WTC11 (cell line): Measurements from ENCODE around the gene ANKRD33. TPM values are rescaled to one million over a fixed set of nuclear protein-coding genes. Genes with fewer than 3 reads are reported as not detected.

Experiments
- ATAC-seq: fragments of 200-7000 bp; cut with Tn5 transposase; 2 replicates; pipeline ENCODE4 v1.10.0; 2021; ENCODE audit warnings: mild to moderate bottlenecking, moderate library complexity
- CTCF ChIA-PET: fragments of 300-600 bp; sonication (Branson Sonifier 250); formaldehyde crosslinking; loops from one replicate; lab custom pipeline; 2021; ENCODE audit warnings: antibody characterized with exemption; lab: Charles Lee
- POLR2A ChIA-PET: fragments of 350-600 bp; sonication (Branson Sonifier 250); formaldehyde crosslinking; loops from one replicate; lab custom pipeline; 2021; ENCODE audit warnings: antibody characterized with exemption; lab: Charles Lee
- DNase-seq: peaks from one replicate; pipeline ENCODE4 v3.0.0; 2021; ENCODE audit warnings: low spot score
- H3K27ac Mint-ChIP-seq: 2 replicates; pipeline ENCODE4 v1.8.0; 2021; ENCODE audit warnings: mixed read lengths
- H3K27me3 Mint-ChIP-seq: 2 replicates; pipeline ENCODE4 v1.8.0; 2021; ENCODE audit warnings: low read depth, mild to moderate bottlenecking, moderate library complexity, mixed read lengths
- H3K36me3 Mint-ChIP-seq: 2 replicates; pipeline ENCODE4 v1.8.0; 2021; ENCODE audit warnings: mixed read lengths
- H3K4me1 Mint-ChIP-seq: 2 replicates; pipeline ENCODE4 v1.8.0; 2022; ENCODE audit warnings: mixed read lengths
- H3K4me3 Mint-ChIP-seq: 2 replicates; pipeline ENCODE4 v1.8.0; 2021; ENCODE audit warnings: mild to moderate bottlenecking, moderate library complexity, mixed read lengths
- H3K9me3 Mint-ChIP-seq: 2 replicates; pipeline ENCODE4 v1.8.0; 2021; ENCODE audit warnings: mixed read lengths
- AR ChIP-seq: fragments of 250-450 bp; sonication (Bioruptor Pico); IDR thresholded peaks from 2 replicates; pipeline ENCODE4 v1.9.0; 2021; ENCODE audit warnings: mild to moderate bottlenecking
- CREM ChIP-seq: sonication (generic); formaldehyde crosslinking; IDR thresholded peaks from 2 replicates; pipeline ENCODE4 v1.8.1; 2022; ENCODE audit warnings: mild to moderate bottlenecking, missing genetic modification reagents, moderate library complexity
- E2F4 ChIP-seq: sonication (generic); formaldehyde crosslinking; IDR thresholded peaks from 2 replicates; pipeline ENCODE4 v1.8.1; 2022; ENCODE audit warnings: low read depth, mild to moderate bottlenecking, moderate library complexity, missing genetic modification reagents, borderline replicate concordance
- ELF4 ChIP-seq: sonication (generic); formaldehyde crosslinking; IDR thresholded peaks from 2 replicates; pipeline ENCODE4 v1.8.1; 2022; ENCODE audit warnings: low read depth, mild to moderate bottlenecking, moderate library complexity, missing genetic modification reagents
- HMGA2 ChIP-seq: fragments of 250-450 bp; sonication (Bioruptor Pico); IDR thresholded peaks from 2 replicates; pipeline ENCODE4 v1.4.0; 2021; ENCODE audit warnings: mild to moderate bottlenecking, moderate library complexity
- IRF2 ChIP-seq: sonication (generic); formaldehyde crosslinking; IDR thresholded peaks from 2 replicates; pipeline ENCODE4 v1.8.0; 2022; ENCODE audit warnings: low read depth, missing genetic modification reagents, borderline replicate concordance
- JAZF1 ChIP-seq: fragments of 250-450 bp; sonication (Bioruptor Pico); IDR thresholded peaks from 2 replicates; pipeline ENCODE4 v1.9.0; 2021; ENCODE audit warnings: moderate library complexity, mild to moderate bottlenecking, inconsistent platforms
- MAX ChIP-seq: sonication (generic); formaldehyde crosslinking; IDR thresholded peaks from 2 replicates; pipeline ENCODE4 v1.8.0; 2022; ENCODE audit warnings: mild to moderate bottlenecking, missing genetic modification reagents
- NFE2L1 ChIP-seq: sonication (generic); formaldehyde crosslinking; IDR thresholded peaks from 2 replicates; pipeline ENCODE4 v1.8.1; 2023; ENCODE audit warnings: missing genetic modification reagents
- NFYB ChIP-seq: sonication (generic); formaldehyde crosslinking; conservative IDR thresholded peaks from 2 replicates; pipeline ENCODE4 v1.8.0; 2022; ENCODE audit warnings: low read depth, missing genetic modification reagents
- NR2C2 ChIP-seq: sonication (generic); formaldehyde crosslinking; IDR thresholded peaks from 2 replicates; pipeline ENCODE4 v1.8.0; 2022; ENCODE audit warnings: mild to moderate bottlenecking, missing genetic modification reagents
- NR3C1 ChIP-seq: sonication (generic); formaldehyde crosslinking; conservative IDR thresholded peaks from 2 replicates; pipeline ENCODE4 v1.8.1; 2023; ENCODE audit warnings: low read depth, mild to moderate bottlenecking, missing genetic modification reagents
- PRRX2 ChIP-seq: fragments of 250-450 bp; sonication (Bioruptor Pico); IDR thresholded peaks from 2 replicates; pipeline ENCODE4 v1.8.0; 2021; ENCODE audit warnings: mild to moderate bottlenecking
- SMAD3 ChIP-seq: sonication (generic); formaldehyde crosslinking; IDR thresholded peaks from 2 replicates; pipeline ENCODE4 v1.8.0; 2022; ENCODE audit warnings: missing genetic modification reagents, mild to moderate bottlenecking, borderline replicate concordance
- SMAD4 ChIP-seq: sonication (generic); formaldehyde crosslinking; IDR thresholded peaks from 2 replicates; pipeline ENCODE4 v1.8.0; 2022; ENCODE audit warnings: mild to moderate bottlenecking, missing genetic modification reagents
- TP53 ChIP-seq: sonication (generic); formaldehyde crosslinking; IDR thresholded peaks from 2 replicates; pipeline ENCODE4 v1.8.1; 2023; ENCODE audit warnings: mild to moderate bottlenecking, missing genetic modification reagents
- ZBTB43 ChIP-seq: sonication (generic); formaldehyde crosslinking; IDR thresholded peaks from 2 replicates; pipeline ENCODE4 v1.8.1; 2023; ENCODE audit warnings: mild to moderate bottlenecking, missing genetic modification reagents
- ZNF232 ChIP-seq: sonication (generic); formaldehyde crosslinking; IDR thresholded peaks from 2 replicates; pipeline ENCODE4 v1.8.0; 2022; ENCODE audit warnings: mild to moderate bottlenecking, missing genetic modification reagents
- ZNF416 ChIP-seq: fragments of 250-450 bp; sonication (Bioruptor Pico); IDR thresholded peaks from 2 replicates; pipeline ENCODE4 v1.9.0; 2021; ENCODE audit warnings: mild to moderate bottlenecking, inconsistent platforms
- ZNF423 ChIP-seq: fragments of 250-450 bp; sonication (Bioruptor Pico); IDR thresholded peaks from 2 replicates; pipeline ENCODE4 v2.1.2; 2022; ENCODE audit warnings: mild to moderate bottlenecking, moderate library complexity
- total RNA-seq: library from RNA; stranded (reverse); gene quantifications from 3 replicates; pipeline ENCODE4 v1.2.3, GENCODE V29; 2021
- TF ChIP-seq, protein P1 (sequence below): sonication (generic); formaldehyde crosslinking; IDR thresholded peaks from 2 replicates; pipeline ENCODE4 v1.8.1; 2022; ENCODE audit warnings: mild to moderate bottlenecking, moderate library complexity, missing genetic modification reagents
- TF ChIP-seq, protein P2 (sequence below): fragments of 250-450 bp; sonication (Bioruptor Pico); IDR thresholded peaks from 2 replicates; pipeline ENCODE4 v1.9.0; 2021; ENCODE audit warnings: mild to moderate bottlenecking

ANKRD33 gene
- total RNA-seq, 1 experiment from 2014 or later: 1.7 TPM

DNA sequence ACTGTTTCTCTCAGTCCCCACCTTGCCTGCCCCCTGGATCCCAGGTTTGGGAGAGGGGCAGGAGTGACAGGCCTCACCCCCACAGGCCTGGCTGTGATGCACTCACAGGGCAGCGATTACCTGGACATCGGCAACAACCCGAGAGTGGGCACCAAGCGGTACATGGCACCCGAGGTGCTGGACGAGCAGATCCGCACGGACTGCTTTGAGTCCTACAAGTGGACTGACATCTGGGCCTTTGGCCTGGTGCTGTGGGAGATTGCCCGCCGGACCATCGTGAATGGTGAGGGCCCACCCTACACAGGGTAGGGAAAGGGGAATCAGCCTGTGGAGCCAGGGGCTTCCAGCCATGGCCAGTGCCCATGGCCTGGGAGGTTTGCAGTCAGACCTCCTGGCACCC, 28.0 kb downstream of the ANKRD33 start:
- no peak for DNase-seq
- H3K36me3 Mint-ChIP-seq: no peaks in the 10 kb centered on the region
- no peak for ATAC-seq
- CTCF ChIA-PET: interaction anchor here (0.6 to 5.0 kb wide), 8 partner anchors 21 to 135 kb away, joined by 3 to 43 read pairs (median 4); partner anchors contain the start of gene NR4A1
- peaks cover 25% of the 10 kb centered on the region for H3K4me1 Mint-ChIP-seq
- POLR2A ChIA-PET: no interaction called here
- H3K9me3 Mint-ChIP-seq: no peaks in the 10 kb centered on the region
- no peak overlapping the region for H3K4me3 Mint-ChIP-seq
- H3K27me3 Mint-ChIP-seq: peaks cover 8% of the 10 kb centered on the region
- TF ChIP-seq CREM (CRISPR knock-in tag) (no peak), IRF2 (no peak), ZNF232 (CRISPR knock-in tag) (no peak)
- TF ChIP-seq, protein P1, sequence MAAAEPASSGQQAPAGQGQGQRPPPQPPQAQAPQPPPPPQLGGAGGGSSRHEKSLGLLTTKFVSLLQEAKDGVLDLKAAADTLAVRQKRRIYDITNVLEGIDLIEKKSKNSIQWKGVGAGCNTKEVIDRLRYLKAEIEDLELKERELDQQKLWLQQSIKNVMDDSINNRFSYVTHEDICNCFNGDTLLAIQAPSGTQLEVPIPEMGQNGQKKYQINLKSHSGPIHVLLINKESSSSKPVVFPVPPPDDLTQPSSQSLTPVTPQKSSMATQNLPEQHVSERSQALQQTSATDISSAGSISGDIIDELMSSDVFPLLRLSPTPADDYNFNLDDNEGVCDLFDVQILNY: no peak
- no peak overlapping the region for H3K27ac Mint-ChIP-seq

- ChIA-PET POLR2A (no interaction called here), CTCF (interaction anchor here (1.2 kb wide), 1 partner anchor 10 kb away, joined by 4 read pairs; no protein-coding TSS in a partner anchor)
- ATAC-seq: no peak
- Mint-ChIP-seq H3K4me1 (peaks cover 29% of the 10 kb centered on the region), H3K4me3 (no peak overlapping the region), H3K27ac (no peak overlapping the region), H3K27me3 (peaks cover 8% of the 10 kb centered on the region), H3K36me3 (no peaks in the 10 kb centered on the region), H3K9me3 (no peaks in the 10 kb centered on the region)
- DNase-seq: no peak
- TF ChIP-seq, protein P2, sequence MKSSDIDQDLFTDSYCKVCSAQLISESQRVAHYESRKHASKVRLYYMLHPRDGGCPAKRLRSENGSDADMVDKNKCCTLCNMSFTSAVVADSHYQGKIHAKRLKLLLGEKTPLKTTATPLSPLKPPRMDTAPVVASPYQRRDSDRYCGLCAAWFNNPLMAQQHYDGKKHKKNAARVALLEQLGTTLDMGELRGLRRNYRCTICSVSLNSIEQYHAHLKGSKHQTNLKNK (CRISPR knock-in tag): no peak
- TF ChIP-seq TP53 (CRISPR knock-in tag): no peak
- no peak for TF ChIP-seq SMAD3 (CRISPR knock-in tag)
- TF ChIP-seq NR2C2: no peak
- no peak for TF ChIP-seq NR3C1 (CRISPR knock-in tag)
- no peak for TF ChIP-seq SMAD4 (CRISPR knock-in tag)
Measured at GRCh38 chr12:51917041-51917590, 29.2 kb downstream of the ANKRD33 start.

- no peaks in the 10 kb centered on the region for H3K36me3 Mint-ChIP-seq
- no peak overlapping the region for H3K4me3 Mint-ChIP-seq
- H3K27me3 Mint-ChIP-seq: peaks cover 5% of the 10 kb centered on the region
- no peak overlapping the region for H3K27ac Mint-ChIP-seq
- H3K4me1 Mint-ChIP-seq: peaks cover 26% of the 10 kb centered on the region
- DNase-seq (no peak), ATAC-seq (no peak)
- POLR2A ChIA-PET: no interaction called here
- CTCF ChIA-PET: interaction anchor here (0.7 to 1.3 kb wide), 4 partner anchors 9 to 107 kb away, joined by 3 to 4 read pairs (median 3); no protein-coding TSS in a partner anchor
- no peaks in the 10 kb centered on the region for H3K9me3 Mint-ChIP-seq
- TF ChIP-seq NR3C1 (CRISPR knock-in tag): no peak
- no peak for TF ChIP-seq PRRX2
- TF ChIP-seq, protein P1: no peak
- no peak for TF ChIP-seq NFE2L1 (CRISPR knock-in tag)
- no peak for TF ChIP-seq ZNF232 (CRISPR knock-in tag)
- no peak for TF ChIP-seq MAX
- no peak for TF ChIP-seq HMGA2
- TF ChIP-seq ZNF416 (CRISPR knock-in tag): no peak
- TF ChIP-seq JAZF1 (CRISPR knock-in tag): no peak
- TF ChIP-seq NFYB (CRISPR knock-in tag): no peak
- TF ChIP-seq ELF4 (CRISPR knock-in tag): no peak
- no peak for TF ChIP-seq ZBTB43
- no peak for TF ChIP-seq E2F4 (CRISPR knock-in tag)
- TF ChIP-seq CREM (CRISPR knock-in tag): no peak
- no peak for TF ChIP-seq ZNF423 (CRISPR knock-in tag)
- no peak for TF ChIP-seq AR (CRISPR knock-in tag)
Measured at GRCh38 chr12:51917746-51918453, 30.0 kb downstream of the ANKRD33 start.
